ENCODE measurements around the gene MAPK6. TPM values are rescaled to one million over a fixed set of nuclear protein-coding genes. Genes with fewer than 3 reads are reported as not detected.
"Not testable (repeated sequence)": the region's sequence is repeated elsewhere in the genome, so short reads cannot be mapped to it uniquely, and the experiment has no call there.

The MAPK6 gene
- total and polyA plus RNA-seq, 11 donors, result 3.6 to 26.2 (median 17.5) TPM

DNA sequence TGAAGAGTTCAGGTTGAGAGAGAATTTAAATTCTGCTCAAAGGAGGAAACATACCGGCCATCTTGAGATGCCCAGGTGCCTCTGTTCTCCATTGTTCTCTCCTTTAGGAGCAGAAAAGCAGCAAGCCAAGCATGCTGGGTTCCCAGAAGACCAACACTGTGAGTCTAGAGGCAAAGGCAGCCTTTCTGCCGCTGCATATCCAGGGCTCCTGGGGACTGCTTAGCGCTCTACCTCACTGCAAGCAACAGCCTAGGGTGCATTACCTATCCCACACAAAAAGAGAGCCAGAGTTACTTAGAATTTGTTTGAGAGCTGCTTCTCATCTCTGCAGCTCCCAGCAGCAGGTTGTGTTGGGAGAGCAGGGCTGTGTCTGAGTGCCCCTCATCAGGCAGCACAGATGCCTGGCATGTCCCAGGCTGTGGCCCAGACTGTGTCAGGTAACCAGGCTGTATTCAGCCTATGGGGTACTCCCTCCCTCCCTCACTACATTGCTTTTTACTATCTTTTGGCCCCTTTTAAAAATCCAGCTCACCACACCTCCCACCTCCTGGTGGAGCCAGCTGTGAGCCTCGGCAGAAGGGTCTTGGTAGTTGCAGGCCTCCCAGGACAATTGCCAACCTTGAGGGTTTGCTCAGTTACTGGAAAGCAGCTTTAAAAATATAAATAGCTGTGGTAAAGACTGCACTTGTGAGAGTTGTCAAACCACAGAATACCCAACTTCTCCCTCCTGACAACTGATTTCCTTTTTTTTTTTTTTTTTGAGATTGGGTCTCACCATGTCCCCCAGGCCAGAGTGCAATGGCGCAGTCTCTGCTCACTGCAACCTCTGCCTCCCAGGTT, 63.4 kb downstream of the MAPK6 start:
- intact Hi-C loops (cut with DNase I), result no loop called here
- TF ChIP-seq, protein P1, sequence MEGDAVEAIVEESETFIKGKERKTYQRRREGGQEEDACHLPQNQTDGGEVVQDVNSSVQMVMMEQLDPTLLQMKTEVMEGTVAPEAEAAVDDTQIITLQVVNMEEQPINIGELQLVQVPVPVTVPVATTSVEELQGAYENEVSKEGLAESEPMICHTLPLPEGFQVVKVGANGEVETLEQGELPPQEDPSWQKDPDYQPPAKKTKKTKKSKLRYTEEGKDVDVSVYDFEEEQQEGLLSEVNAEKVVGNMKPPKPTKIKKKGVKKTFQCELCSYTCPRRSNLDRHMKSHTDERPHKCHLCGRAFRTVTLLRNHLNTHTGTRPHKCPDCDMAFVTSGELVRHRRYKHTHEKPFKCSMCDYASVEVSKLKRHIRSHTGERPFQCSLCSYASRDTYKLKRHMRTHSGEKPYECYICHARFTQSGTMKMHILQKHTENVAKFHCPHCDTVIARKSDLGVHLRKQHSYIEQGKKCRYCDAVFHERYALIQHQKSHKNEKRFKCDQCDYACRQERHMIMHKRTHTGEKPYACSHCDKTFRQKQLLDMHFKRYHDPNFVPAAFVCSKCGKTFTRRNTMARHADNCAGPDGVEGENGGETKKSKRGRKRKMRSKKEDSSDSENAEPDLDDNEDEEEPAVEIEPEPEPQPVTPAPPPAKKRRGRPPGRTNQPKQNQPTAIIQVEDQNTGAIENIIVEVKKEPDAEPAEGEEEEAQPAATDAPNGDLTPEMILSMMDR (IDR thresholded peaks at IDR 0.05), result no peak
- no peak for TF ChIP-seq POLR2A (IDR thresholded peaks at IDR 0.05)
- Histone ChIP-seq H3K4me1 (peaks cover 0 to 28% (median 0%) of the 10 kb centered on the region in 12 donors), H3K4me3 (no peak overlapping the region), H3K9me3 (peaks cover 0 to 15% (median 7%) of the 10 kb centered on the region in 12 donors), H3K27ac (no peak overlapping the region), H3K36me3 (no peaks in the 10 kb centered on the region), H3K27me3 (no peaks in the 10 kb centered on the region)
- DNase-seq (no peak), ATAC-seq (no peak)
- WGBS, 4 donors, result 73 to 85% (median 84%) methylated on average over 5 of the region's 5 CpGs

DNA sequence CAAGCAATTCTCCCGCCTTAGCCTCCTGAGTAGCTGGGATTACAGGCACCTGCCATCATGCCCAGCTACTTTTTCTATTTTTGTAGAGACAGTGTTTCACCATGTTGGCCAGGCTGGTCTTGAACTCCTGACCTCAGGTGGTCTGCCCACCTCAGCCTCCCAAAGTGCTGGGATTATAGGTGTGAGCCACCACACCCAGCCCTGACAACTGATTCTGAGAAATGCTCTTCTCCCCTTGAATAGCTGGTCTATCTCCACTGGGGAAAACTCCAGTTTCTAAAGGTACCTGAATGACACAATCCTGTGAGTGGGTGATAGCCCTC, 64.0 kb downstream of the MAPK6 start:
- ATAC-seq; H3K36me3 ChIP-seq; H3K27ac ChIP-seq; DNase-seq; H3K4me3 ChIP-seq; intact Hi-C loops (cut with DNase I); H3K27me3 ChIP-seq: not testable (repeated sequence)
- 90 to 100% (median 96%) methylated on average over 1 of the region's 1 CpG for WGBS, 4 donors
- peaks cover 0 to 15% (median 7%) of the 10 kb centered on the region in 12 donors for H3K9me3 ChIP-seq
- H3K4me1 ChIP-seq, result peaks cover 0 to 28% (median 0%) of the 10 kb centered on the region in 12 donors

DNA sequence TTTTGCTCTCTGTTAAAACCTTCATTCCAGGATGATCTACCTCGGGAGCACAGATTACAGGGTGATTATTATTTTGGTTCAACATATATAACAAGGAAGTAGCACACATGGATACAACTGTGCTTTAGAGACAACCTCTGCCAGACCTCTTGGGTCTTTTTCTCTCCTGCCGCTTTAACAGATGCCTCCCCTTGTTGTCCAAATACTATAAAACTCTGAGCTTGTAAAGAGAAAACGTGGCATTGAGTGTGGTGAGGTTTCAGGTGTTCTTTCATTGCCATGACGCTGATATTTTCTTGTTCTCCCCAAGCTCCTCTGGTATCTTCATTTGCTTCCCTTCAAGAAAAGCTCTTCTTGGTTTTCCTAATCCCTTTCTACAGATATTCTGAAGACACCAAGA, 64.6 kb downstream of the MAPK6 start:
- DNase-seq, result no peak
- Histone ChIP-seq H3K4me1 (peaks cover 0 to 28% (median 0%) of the 10 kb centered on the region in 12 donors), H3K9me3 (peaks cover 0 to 15% (median 7%) of the 10 kb centered on the region in 12 donors), H3K4me3 (no peak overlapping the region), H3K27ac (no peak overlapping the region), H3K36me3 (no peaks in the 10 kb centered on the region), H3K27me3 (no peaks in the 10 kb centered on the region)
- no peak for TF ChIP-seq POLR2A (IDR thresholded peaks at IDR 0.05)
- TF ChIP-seq, protein P1 (IDR thresholded peaks at IDR 0.05), result no peak
- WGBS, 4 donors, result 69 to 80% (median 77%) methylated on average over 4 of the region's 4 CpGs
- no peak for ATAC-seq
- intact Hi-C loops (cut with DNase I), result no loop called here

DNA sequence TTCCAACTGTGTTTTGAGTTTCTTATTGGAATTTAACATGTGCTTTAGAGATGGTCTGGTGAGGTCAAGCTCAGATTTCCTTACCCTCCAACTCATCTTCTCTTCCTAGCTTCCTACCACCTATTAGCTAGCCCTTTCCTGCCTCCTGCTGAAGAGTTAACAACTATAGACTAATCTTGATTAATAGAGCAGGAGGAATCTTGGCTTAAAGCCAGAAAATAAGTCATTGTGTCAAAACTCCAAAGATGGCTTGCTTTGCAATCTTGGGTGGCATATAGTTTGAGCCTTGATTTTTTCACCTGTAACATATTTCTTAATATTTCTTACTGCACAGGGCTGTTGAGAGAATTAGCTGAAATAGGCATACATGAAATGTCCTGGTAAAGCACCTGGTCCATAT, 66.3 kb downstream of the MAPK6 start:
- H3K27ac ChIP-seq, result no peak overlapping the region
- intact Hi-C loops (cut with DNase I), result no loop called here

More for the DNA sequence above, 66.3 kb downstream of the MAPK6 start:
- ATAC-seq (no peak), DNase-seq (no peak)
- Histone ChIP-seq H3K27me3 (no peaks in the 10 kb centered on the region), H3K9me3 (peaks cover 0 to 24% (median 11%) of the 10 kb centered on the region in 12 donors), H3K4me1 (peaks cover 0 to 25% (median 0%) of the 10 kb centered on the region in 12 donors), H3K4me3 (no peak overlapping the region), H3K36me3 (no peaks in the 10 kb centered on the region)
- TF ChIP-seq, protein P1 (IDR thresholded peaks at IDR 0.05), result no peak
- TF ChIP-seq POLR2A (IDR thresholded peaks at IDR 0.05), result no peak
